Lung (tissue), 12 donors: ENCODE data around the gene TFDP2. TPM values are rescaled to one million over a fixed set of nuclear protein-coding genes. Genes with fewer than 3 reads are reported as not detected.
"Not testable (repeated sequence)": the region's sequence is repeated elsewhere in the genome, so short reads cannot be mapped to it uniquely, and the experiment has no call there.

Experiments used
- ATAC-seq: fragments of 200-7000 bp; cut with Tn5 transposase; one replicate; pipeline ENCODE4 v1.9.1; 2020; ENCODE audit warnings: moderate number of reproducible peaks; ENCODE audit not compliant: insufficient read depth, low FRiP score
- DNase-seq, 3 donors: peaks; one replicate each; pipeline ENCODE4 v3.0.0-alpha.2; 2013 to 2017
- H3K27ac ChIP-seq, 2 donors: one replicate each; pipeline ENCODE4 v1.5.1; 2013; ENCODE audit warnings: mild to moderate bottlenecking in 2 of 2, moderate library complexity in 2 of 2, control low read depth in 1 of 2, inconsistent platforms in 1 of 2, low read depth in 1 of 2, low read length in 1 of 2
- H3K27me3 ChIP-seq, 3 donors: one replicate each; pipeline ENCODE4 v1.5.1; 2013; ENCODE audit warnings: low read length in 2 of 3; ENCODE audit not compliant: control insufficient read depth in 3 of 3, insufficient read depth in 3 of 3
- H3K36me3 ChIP-seq, 4 donors: one replicate each; pipeline ENCODE4 v1.5.1; 2013; ENCODE audit warnings: low read length in 4 of 4, mild to moderate bottlenecking in 1 of 4, moderate library complexity in 1 of 4; ENCODE audit not compliant: control insufficient read depth in 4 of 4, insufficient read depth in 4 of 4
- H3K4me1 ChIP-seq, 5 donors: one replicate each; pipeline ENCODE4 v1.5.1; 2013; ENCODE audit warnings: low read length in 5 of 5, mild to moderate bottlenecking in 2 of 5, moderate library complexity in 1 of 5; ENCODE audit not compliant: control insufficient read depth in 5 of 5, insufficient read depth in 5 of 5
- H3K4me3 ChIP-seq: one replicate; pipeline ENCODE4 v1.5.1; 2013; ENCODE audit warnings: mild to moderate bottlenecking, control low read depth, moderate library complexity
- H3K9ac ChIP-seq, 2 donors: one replicate each; pipeline ENCODE4 v1.5.1; 2013; ENCODE audit warnings: low read length in 2 of 2, control low read depth in 1 of 2; ENCODE audit not compliant: insufficient read depth in 1 of 2
- H3K9me3 ChIP-seq, 4 donors: one replicate each; pipeline ENCODE4 v1.5.1; 2013; ENCODE audit warnings: low read length in 3 of 4, mild to moderate bottlenecking in 1 of 4, moderate library complexity in 1 of 4; ENCODE audit not compliant: control insufficient read depth in 4 of 4, insufficient read depth in 3 of 4
- CTCF ChIP-seq: IDR thresholded peaks from 2 replicates; pipeline ENCODE4 v1.5.1; 2012; ENCODE audit warnings: mild to moderate bottlenecking; ENCODE audit errors: control extremely low read depth, extremely low read depth
- WGBS, 2 donors: extraction: QIAGEN DNeasy Blood & Tissue Kit; methylation state at CpG; one replicate each; pipeline ENCODE4 v1.1.7; 2013; 5-methylcytosine and 5-hydroxymethylcytosine counted together
- polyA plus RNA-seq, 2 donors: library from polyadenylated mRNA; stranded (reverse); fragments of 200-250 nt; gene quantifications; one replicate each; pipeline ENCODE4 v1.2.1, GENCODE V29; 2013
- total RNA-seq, 2 donors: library from RNA; depleted of rRNA in 1 of 2; stranded (reverse); fragments of >200 nt in 1 of 2; gene quantifications; one replicate each; pipeline ENCODE4 v1.2.1, GENCODE V29; 2014 to 2021
- donor health status: control.
- donor health status: control.
- donor health status: Bipolar disorder and iron deficiency.
- donor health status: healthy.
- donor health status: DM: yes; HTN: yes; CAD: no.

TFDP2 gene
- total and polyA plus RNA-seq, 4 donors, result 8.4 to 94.0 (median 17.0) TPM

- ATAC-seq, result no peak
- no peaks in the 10 kb centered on the region for H3K36me3 ChIP-seq
- no peak for DNase-seq
- no peak overlapping the region for H3K27ac ChIP-seq
- H3K4me1 ChIP-seq, result no peaks in the 10 kb centered on the region
- H3K9me3 ChIP-seq, result no peaks in the 10 kb centered on the region
- no peak for TF ChIP-seq CTCF
- H3K9ac ChIP-seq, result no peak overlapping the region
- 28 to 72% methylated on average over 2 of the region's 2 CpGs for WGBS, 2 donors
- H3K4me3 ChIP-seq, result no peak overlapping the region
- H3K27me3 ChIP-seq, result no peaks in the 10 kb centered on the region
Measured at GRCh38 chr3:142095841-142096240, 53.5 kb downstream of the TFDP2 start.

- H3K36me3 ChIP-seq, H3K9me3 ChIP-seq, H3K4me1 ChIP-seq, H3K27ac ChIP-seq, H3K27me3 ChIP-seq, ATAC-seq, H3K9ac ChIP-seq, H3K4me3 ChIP-seq, DNase-seq: not testable (repeated sequence)
- WGBS, 2 donors, result 90 to 95% methylated on average over 5 of the region's 5 CpGs
Measured at GRCh38 chr3:142088925-142089324, 60.4 kb downstream of the TFDP2 start.

GRCh38 chr3:142088522-142088921, 60.8 kb downstream of the TFDP2 start:
- ATAC-seq, result no peak
- H3K9ac ChIP-seq, result no peak overlapping the region
- H3K4me1 ChIP-seq, result no peaks in the 10 kb centered on the region
- no peak for TF ChIP-seq CTCF
- H3K9me3 ChIP-seq, result peaks cover 0 to 2% (median 0%) of the 10 kb centered on the region in 4 donors
- H3K27me3 ChIP-seq, result no peaks in the 10 kb centered on the region
- no peak overlapping the region for H3K27ac ChIP-seq
- H3K36me3 ChIP-seq, result peaks cover 0 to 2% (median 0%) of the 10 kb centered on the region in 4 donors
- no peak for DNase-seq
- 92 to 94% methylated on average over 5 of the region's 5 CpGs for WGBS, 2 donors
- no peak overlapping the region for H3K4me3 ChIP-seq

GRCh38 chr3:142087676-142088075, 61.7 kb downstream of the TFDP2 start:
- ATAC-seq, result no peak
- no peak overlapping the region for H3K27ac ChIP-seq

More at GRCh38 chr3:142087676-142088075, 61.7 kb downstream of the TFDP2 start:
- Histone ChIP-seq H3K4me1 (no peaks in the 10 kb centered on the region), H3K27me3 (no peaks in the 10 kb centered on the region), H3K36me3 (peaks cover 0 to 2% (median 0%) of the 10 kb centered on the region in 4 donors), H3K9ac (no peak overlapping the region), H3K9me3 (peaks cover 0 to 2% (median 0%) of the 10 kb centered on the region in 4 donors), H3K4me3 (no peak overlapping the region)
- DNase-seq, result no peak
- WGBS, 2 donors, result 97 to 100% methylated on average over 1 of the region's 1 CpG
- TF ChIP-seq CTCF, result no peak
